Measurements from ENCODE around the gene FAT2.
"Not testable (repeated sequence)": the region's sequence is repeated elsewhere in the genome, so short reads cannot be mapped to it uniquely, and the experiment has no call there.

FAT2 gene

DNA sequence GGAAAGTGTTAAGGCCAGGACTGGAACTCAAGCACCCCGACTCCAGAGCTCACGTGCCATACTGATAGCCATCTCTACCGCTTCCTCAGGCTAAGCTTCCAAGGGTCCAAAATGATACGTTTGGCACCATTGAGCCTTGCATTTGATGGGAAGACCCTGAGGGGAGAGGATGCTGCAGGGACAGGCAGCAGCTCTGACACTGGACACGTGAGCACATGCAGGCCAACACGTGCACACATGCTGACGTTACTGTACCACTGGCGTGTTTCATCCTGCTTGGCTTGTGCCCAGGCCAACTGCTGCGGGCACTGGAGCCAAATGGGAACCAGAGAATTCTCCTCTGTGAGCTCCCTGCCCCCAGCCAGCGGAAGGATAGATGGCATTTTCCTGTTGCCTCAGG is 5.2 kb downstream of the FAT2 start:
- DNase-seq (ENCODE audit: low read depth): no peak
- TF ChIP-seq, protein P1, sequence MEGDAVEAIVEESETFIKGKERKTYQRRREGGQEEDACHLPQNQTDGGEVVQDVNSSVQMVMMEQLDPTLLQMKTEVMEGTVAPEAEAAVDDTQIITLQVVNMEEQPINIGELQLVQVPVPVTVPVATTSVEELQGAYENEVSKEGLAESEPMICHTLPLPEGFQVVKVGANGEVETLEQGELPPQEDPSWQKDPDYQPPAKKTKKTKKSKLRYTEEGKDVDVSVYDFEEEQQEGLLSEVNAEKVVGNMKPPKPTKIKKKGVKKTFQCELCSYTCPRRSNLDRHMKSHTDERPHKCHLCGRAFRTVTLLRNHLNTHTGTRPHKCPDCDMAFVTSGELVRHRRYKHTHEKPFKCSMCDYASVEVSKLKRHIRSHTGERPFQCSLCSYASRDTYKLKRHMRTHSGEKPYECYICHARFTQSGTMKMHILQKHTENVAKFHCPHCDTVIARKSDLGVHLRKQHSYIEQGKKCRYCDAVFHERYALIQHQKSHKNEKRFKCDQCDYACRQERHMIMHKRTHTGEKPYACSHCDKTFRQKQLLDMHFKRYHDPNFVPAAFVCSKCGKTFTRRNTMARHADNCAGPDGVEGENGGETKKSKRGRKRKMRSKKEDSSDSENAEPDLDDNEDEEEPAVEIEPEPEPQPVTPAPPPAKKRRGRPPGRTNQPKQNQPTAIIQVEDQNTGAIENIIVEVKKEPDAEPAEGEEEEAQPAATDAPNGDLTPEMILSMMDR (IDR thresholded peaks at IDR 0.05; ENCODE audit: low read depth, low read length, missing control alignments): no peak
- in situ Hi-C loops (cut with HindIII; ENCODE audit: low sequenced_read_pairs): no loop called here
- no peak overlapping the region for H3K4me3 ChIP-seq (ENCODE audit: low read depth, low read length)

DNA sequence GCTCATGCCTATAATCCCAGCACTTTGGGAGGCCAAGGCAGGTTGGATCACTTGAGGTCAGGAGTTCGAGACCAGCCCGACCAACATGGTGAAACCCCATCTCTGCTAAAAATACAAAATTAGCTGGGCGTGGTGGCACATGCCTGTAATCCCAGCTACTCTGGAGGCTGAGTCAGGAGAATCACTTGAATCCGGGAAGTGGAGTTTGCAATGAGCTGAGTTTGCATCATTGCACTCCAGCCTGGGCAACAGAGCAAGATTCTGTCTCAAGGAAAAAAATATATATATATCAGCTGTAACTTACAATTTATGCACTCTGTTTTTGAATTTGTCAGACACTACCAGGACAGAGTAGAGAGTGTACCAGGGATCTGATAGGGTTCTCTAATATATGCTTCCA is 5.8 kb downstream of the FAT2 start:
- DNase-seq (ENCODE audit: low read depth); H3K4me3 ChIP-seq (ENCODE audit: low read depth, low read length); in situ Hi-C loops (cut with HindIII; ENCODE audit: low sequenced_read_pairs): not testable (repeated sequence)

DNA sequence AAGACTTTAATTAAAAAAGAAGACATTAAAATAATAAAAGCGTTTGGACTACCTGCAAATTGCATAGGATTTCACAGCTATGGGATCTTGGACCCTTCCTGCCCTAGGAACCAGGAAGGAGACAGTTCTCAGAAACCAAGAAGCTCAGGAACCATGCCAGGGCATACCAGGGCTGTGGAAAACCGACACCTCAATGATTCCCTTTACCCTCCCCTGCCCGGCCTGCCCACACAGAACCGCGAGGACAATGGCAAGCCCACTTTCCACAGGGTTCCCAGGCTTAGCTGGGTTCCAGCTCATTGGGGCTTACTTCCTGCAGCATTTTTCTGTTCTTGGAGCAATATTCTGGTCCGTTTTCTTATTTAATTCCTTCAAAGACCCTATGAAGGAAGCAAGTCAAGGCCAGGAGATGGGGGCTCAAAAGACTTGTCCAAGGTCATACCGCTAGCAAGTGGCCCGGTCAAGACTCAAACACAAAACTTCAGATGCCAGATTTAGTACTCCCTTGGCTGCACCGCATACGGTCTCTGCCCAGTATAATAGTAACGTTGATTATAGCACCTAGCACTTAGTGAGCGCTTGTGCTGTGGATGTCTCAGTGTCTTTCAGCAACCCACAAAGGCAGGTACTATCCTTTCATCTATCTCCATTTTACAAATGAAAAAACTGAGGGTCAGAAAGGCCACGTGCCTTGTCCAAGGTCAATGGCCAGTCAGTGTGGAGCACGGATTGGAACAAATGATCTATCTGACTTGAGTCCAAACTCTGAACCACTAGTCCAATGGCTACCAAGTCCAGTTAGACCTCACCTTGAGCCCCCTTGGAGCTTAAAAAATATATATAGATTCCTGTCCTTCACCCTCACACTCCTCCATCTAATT is 6.8 kb downstream of the FAT2 start:
- in situ Hi-C loops (cut with HindIII; ENCODE audit: low sequenced_read_pairs): no loop called here
- DNase-seq (ENCODE audit: low read depth): no peak

DNA sequence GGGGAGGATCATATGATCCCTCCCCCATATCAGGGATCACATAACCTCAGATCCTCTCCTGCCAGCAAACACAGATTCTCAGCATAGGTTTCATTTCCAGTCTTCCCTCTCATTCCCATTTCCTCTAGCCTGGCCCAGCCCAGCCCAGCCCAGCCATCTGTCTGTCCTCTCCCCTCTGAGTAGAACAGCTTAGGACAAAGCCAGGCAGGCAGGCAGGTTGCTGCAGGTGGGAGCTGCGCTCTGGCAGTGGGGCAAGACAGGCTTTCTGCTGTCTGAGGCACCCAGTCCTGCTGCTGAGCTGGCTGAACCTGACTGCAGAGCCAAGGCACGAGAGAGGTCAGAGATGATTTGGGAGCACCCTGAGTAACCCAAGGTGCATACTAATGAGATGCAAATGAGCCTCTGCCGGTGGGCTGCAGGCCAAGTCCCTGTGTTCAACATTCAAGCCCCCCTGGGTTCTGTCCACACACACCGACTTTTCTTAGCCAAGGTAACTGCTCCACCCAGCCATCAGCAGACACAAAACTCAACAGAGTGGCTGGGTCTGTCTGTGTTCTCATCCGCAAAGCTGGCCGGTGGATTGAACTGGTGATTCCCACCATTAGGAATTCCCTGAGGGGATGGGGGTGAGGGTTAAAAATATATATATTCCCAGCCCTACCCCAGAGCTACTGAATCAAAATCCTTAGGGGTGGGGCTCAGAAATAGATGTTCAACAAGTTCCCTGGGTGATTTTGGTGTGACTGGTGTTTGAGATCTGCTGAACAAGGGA is 9.1 kb downstream of the FAT2 start:
- TF ChIP-seq, protein P1 (IDR thresholded peaks at IDR 0.05; ENCODE audit: low read depth, low read length, missing control alignments): no peak
- no peak overlapping the region for H3K4me3 ChIP-seq (ENCODE audit: low read depth, low read length)
- in situ Hi-C loops (cut with HindIII; ENCODE audit: low sequenced_read_pairs): no loop called here
- DNase-seq (ENCODE audit: low read depth): no peak

More for the DNA sequence above, 6.8 kb downstream of the FAT2 start:
- no peak overlapping the region for H3K4me3 ChIP-seq (ENCODE audit: low read depth, low read length)
- TF ChIP-seq, protein P1 (IDR thresholded peaks at IDR 0.05; ENCODE audit: low read depth, low read length, missing control alignments): no peak

DNA sequence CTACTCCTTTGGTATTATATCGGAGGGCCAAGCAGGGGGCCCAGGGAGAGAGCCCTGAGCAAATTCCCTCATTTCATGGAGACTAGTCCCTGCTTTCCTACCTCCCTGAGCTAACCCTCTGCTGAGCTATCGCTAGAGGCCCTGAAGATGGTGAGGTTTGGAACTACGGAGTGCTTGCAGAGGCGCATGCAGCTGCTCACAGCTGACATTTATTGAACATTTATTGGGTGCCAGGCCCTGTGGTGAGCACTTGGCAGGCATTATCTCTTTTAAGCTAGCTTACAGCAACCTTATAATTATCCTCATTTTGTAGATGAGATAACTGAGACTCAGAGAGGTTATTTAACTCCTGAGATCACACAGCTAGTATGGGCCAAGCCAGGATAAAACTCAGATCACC is 9.8 kb downstream of the FAT2 start:
- TF ChIP-seq, protein P1 (IDR thresholded peaks at IDR 0.05; ENCODE audit: low read depth, low read length, missing control alignments): no peak
- in situ Hi-C loops (cut with HindIII; ENCODE audit: low sequenced_read_pairs): no loop called here
- DNase-seq (ENCODE audit: low read depth): no peak
- H3K4me3 ChIP-seq (ENCODE audit: low read depth, low read length): no peak overlapping the region

DNA sequence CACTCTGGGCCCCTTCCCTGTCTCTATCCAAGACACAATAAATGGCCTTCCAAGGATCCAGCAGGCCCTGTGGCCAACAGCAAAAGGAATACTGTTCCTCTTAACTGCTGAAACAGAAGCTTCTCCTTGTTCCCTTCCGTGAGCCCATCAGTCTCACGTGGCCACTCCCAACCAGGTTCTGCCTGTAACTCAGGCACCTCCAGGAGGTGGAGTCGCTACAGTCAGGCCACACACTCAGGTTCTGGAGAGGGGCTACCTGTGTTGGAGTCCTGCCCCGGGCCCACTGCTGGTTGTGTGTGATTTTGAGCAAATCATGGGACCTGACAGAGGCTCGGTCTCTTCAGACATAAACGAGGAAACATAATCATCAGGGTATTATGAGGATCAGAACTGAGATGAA is 10.3 kb downstream of the FAT2 start:
- TF ChIP-seq, protein P1 (IDR thresholded peaks at IDR 0.05; ENCODE audit: low read depth, low read length, missing control alignments): no peak
- no peak for DNase-seq (ENCODE audit: low read depth)

DNA sequence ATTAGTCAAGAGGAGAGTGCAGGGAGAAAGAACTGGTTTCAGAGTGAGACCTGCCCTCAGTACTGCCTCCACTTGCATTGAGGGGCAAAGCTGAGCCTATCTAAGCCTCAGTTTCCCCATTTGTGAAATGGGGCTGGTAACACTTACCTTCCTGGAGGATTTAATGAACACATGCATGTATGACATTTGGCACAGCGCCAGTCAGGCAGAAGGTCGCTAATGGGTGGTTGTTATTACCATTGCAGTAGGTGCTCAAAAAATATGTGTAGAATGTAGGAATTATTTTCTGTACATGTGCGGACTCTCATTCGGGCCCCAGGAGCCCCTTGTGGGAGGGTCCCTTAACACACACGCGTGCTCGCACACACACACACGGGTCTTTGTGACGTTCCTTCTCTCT is 10.9 kb downstream of the FAT2 start:
- TF ChIP-seq, protein P1 (IDR thresholded peaks at IDR 0.05; ENCODE audit: low read depth, low read length, missing control alignments): no peak
- DNase-seq (ENCODE audit: low read depth): no peak
- in situ Hi-C loops (cut with HindIII; ENCODE audit: low sequenced_read_pairs): no loop called here
- no peak overlapping the region for H3K4me3 ChIP-seq (ENCODE audit: low read depth, low read length)

More for the DNA sequence above, 10.3 kb downstream of the FAT2 start:
- in situ Hi-C loops (cut with HindIII; ENCODE audit: low sequenced_read_pairs): no loop called here
- no peak overlapping the region for H3K4me3 ChIP-seq (ENCODE audit: low read depth, low read length)

DNA sequence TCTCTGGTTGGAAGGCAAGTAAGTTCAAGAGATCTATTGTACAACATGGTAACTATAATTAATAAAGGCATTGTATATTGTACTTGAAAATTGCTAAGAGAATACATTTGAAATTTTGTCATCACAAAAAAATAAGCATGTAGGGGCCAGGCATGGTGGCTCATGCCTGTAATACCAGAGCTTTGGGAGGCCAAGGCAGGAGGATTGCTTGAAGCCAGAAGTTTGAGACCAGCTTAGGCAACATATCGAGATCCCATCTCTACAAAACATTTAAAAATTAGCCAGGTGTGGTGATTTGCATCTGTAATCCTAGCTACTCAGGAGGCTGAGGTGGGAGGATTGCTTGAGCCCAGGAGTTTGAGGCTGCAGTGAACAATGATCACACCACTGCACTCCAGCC is 12.0 kb downstream of the FAT2 start:
- in situ Hi-C loops (cut with HindIII; ENCODE audit: low sequenced_read_pairs); H3K4me3 ChIP-seq (ENCODE audit: low read depth, low read length); DNase-seq (ENCODE audit: low read depth): not testable (repeated sequence)
